Measurements from ENCODE around the gene DGLUCY. TPM values are rescaled to one million over a fixed set of nuclear protein-coding genes. Genes with fewer than 3 reads are reported as not detected.
"Not testable (repeated sequence)": the region's sequence is repeated elsewhere in the genome, so short reads cannot be mapped to it uniquely, and the experiment has no call there.

Gene DGLUCY
- total and polyA plus RNA-seq, 2 of the 13 experiments (the other 11 are each of a cell fraction or from before 2014, with no cell fraction given) = 14.8 to 36.3 TPM

DNA sequence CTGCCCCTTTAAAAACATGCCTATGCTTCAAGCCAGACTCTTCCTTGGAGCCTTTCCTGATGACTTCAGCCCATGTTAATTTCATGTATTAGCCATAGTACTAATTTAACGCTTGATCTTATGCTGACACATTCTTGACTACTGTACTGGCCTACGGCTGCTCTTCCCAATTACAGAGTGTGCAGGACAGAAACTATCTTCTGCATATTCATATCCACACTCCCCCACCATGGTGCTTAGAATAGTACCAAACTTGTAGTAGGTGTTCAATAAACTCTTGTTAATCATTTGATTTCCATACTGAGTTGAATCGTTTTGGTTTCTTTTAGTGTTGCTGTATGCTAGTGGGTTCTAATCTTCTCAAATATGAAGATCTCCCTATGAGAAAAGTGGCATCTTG, 21.8 kb upstream of the DGLUCY start:
- ATAC-seq (no peak), DNase-seq (ENCODE audit: low spot score) (no peak), FAIRE-seq (no peak)
- TF ChIP-seq MZF1 (CRISPR knock-in tag; IDR thresholded peaks at IDR 0.05; ENCODE audit: borderline replicate concordance) = no peak
- TF ChIP-seq E2F2 (CRISPR knock-in tag; IDR thresholded peaks at IDR 0.05; ENCODE audit: borderline replicate concordance) = no peak
- TF ChIP-seq DR1 (CRISPR knock-in tag; IDR thresholded peaks at IDR 0.05) = no peak
- no peak for TF ChIP-seq TAF15 (IDR thresholded peaks at IDR 0.05; ENCODE audit: low read depth, low read length, poor library complexity, severe bottlenecking)
- no peak for TF ChIP-seq HNRNPL (IDR thresholded peaks at IDR 0.05; ENCODE audit: low read depth, low read length)
- no peak for TF ChIP-seq ZNF710 (CRISPR knock-in tag; IDR thresholded peaks at IDR 0.05; ENCODE audit: borderline replicate concordance)
- TF ChIP-seq ZNF839 (CRISPR knock-in tag; IDR thresholded peaks at IDR 0.05; ENCODE audit: borderline replicate concordance) = no peak
- TF ChIP-seq GZF1 (CRISPR knock-in tag; IDR thresholded peaks at IDR 0.05) = no peak
- no peak for TF ChIP-seq IKZF4 (CRISPR knock-in tag; IDR thresholded peaks at IDR 0.05; ENCODE audit: borderline replicate concordance, low read depth, not compliant biosample characterization)
- TF ChIP-seq, protein P1, sequence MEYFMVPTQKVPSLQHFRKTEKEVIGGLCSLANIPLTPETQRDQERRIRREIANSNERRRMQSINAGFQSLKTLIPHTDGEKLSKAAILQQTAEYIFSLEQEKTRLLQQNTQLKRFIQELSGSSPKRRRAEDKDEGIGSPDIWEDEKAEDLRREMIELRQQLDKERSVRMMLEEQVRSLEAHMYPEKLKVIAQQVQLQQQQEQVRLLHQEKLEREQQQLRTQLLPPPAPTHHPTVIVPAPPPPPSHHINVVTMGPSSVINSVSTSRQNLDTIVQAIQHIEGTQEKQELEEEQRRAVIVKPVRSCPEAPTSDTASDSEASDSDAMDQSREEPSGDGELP (IDR thresholded peaks at IDR 0.05; ENCODE audit: borderline replicate concordance, low read depth) = no peak
- TF ChIP-seq ISX (CRISPR knock-in tag; conservative IDR thresholded peaks at IDR 0.05) = no peak
- TF ChIP-seq ZNF24 (IDR thresholded peaks at IDR 0.05) = no peak
- no peak for TF ChIP-seq SMC3 (IDR thresholded peaks at IDR 0.05; ENCODE audit: low read length)
- TF ChIP-seq IRX3 (CRISPR knock-in tag; IDR thresholded peaks at IDR 0.05; ENCODE audit: borderline replicate concordance, low read depth) = no peak
- intact Hi-C loops (cut with micrococcal nuclease; ENCODE audit: unreplicated experiment) = no loop called here
- no peak overlapping the region for H3K27ac ChIP-seq (ENCODE audit: extremely low read length, insufficient read depth, low read length)
- no peaks in the 10 kb centered on the region for H3K36me3 ChIP-seq (replicated peaks in 1 of 2; ENCODE audit: control insufficient read depth in 1 of 2, insufficient read depth in 2 of 2, low read length in 2 of 2)
- H3K27me3 ChIP-seq (ENCODE audit: control insufficient read depth in 1 of 2, insufficient read depth in 2 of 2, low read length in 2 of 2) = no peaks in the 10 kb centered on the region
- no peaks in the 10 kb centered on the region for H3K4me1 ChIP-seq (ENCODE audit: insufficient read depth, low read length)
- in situ Hi-C loops (cut with HindIII; ENCODE audit: extremely low pct_ligation_motif_present, low pct_unique_long_range_greater_than_20kb) = no loop called here
- no peak overlapping the region for H3K4me2 ChIP-seq (ENCODE audit: low read depth, low read length)
- no peaks in the 10 kb centered on the region for H3K9me3 ChIP-seq (ENCODE audit: low read length)
- H3K4me3 ChIP-seq (replicated peaks in 1 of 3; ENCODE audit: insufficient read depth in 1 of 3, low read depth in 2 of 3, low read length in 3 of 3) = no peak overlapping the region
- no peak overlapping the region for H3K9ac ChIP-seq (ENCODE audit: insufficient read depth, low read depth, low read length)
- H2AFZ ChIP-seq (ENCODE audit: low read length) = no peak overlapping the region
- no peaks in the 10 kb centered on the region for H4K20me1 ChIP-seq (ENCODE audit: insufficient read depth, low read length)
- no peaks in the 10 kb centered on the region for H3K79me2 ChIP-seq (ENCODE audit: insufficient read depth, low read length)
- no TSS peak for BruUV-seq (replicated peaks)
- CTCF ChIA-PET (ENCODE audit: low intra/inter-chr PET ratio, low total read pairs) = no interaction called here
- WGBS (ENCODE audit: low lambda C conversion rate) = 5% methylated on average over 3 of the region's 3 CpGs
- POLR2A ChIA-PET = no interaction called here

DNA sequence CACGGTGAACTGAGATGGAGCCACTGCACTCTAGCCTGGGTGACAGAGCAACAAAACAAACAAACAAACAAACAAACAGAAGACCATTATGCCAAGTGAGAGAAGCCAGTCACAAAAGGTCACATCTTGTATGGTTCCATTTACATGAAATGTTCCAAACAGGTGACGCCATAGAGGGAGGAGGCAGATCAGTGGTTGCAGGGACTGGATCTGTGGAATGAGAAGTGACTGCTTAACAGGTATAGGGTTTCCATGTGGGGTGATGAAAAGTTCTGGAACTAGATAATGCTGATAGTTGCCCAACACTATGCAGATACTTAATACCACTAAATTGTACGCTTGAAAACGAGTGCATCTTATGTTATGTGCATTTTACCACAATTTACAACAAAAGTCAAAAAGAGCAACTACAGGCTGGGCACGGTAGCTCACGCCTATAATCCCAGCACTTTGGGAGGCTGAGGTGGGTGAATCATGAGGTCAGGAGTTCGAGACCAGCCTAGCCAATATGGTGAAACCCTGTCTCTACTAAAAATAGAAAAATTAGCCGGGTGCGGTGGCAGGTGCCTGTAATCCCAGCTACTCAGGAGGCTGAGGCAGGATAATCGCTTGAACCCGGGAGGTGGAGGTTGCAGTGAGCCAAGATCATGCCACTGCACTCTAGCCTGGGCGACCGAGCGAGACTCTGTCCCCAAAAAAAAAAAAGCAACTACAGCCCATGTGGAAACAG, 20.0 kb upstream of the DGLUCY start:
- H3K27me3 ChIP-seq (ENCODE audit: control insufficient read depth in 1 of 2, insufficient read depth in 2 of 2, low read length in 2 of 2); H4K20me1 ChIP-seq (ENCODE audit: insufficient read depth, low read length); CTCF ChIA-PET (ENCODE audit: low intra/inter-chr PET ratio, low total read pairs); DNase-seq (ENCODE audit: low spot score); H3K27ac ChIP-seq (ENCODE audit: extremely low read length, insufficient read depth, low read length); H3K9me3 ChIP-seq (ENCODE audit: low read length); H2AFZ ChIP-seq (ENCODE audit: low read length); ATAC-seq; H3K79me2 ChIP-seq (ENCODE audit: insufficient read depth, low read length); intact Hi-C loops (cut with micrococcal nuclease; ENCODE audit: unreplicated experiment); H3K9ac ChIP-seq (ENCODE audit: insufficient read depth, low read depth, low read length); H3K4me1 ChIP-seq (ENCODE audit: insufficient read depth, low read length); H3K4me2 ChIP-seq (ENCODE audit: low read depth, low read length); FAIRE-seq; POLR2A ChIA-PET; in situ Hi-C loops (cut with HindIII; ENCODE audit: extremely low pct_ligation_motif_present, low pct_unique_long_range_greater_than_20kb); H3K4me3 ChIP-seq (replicated peaks in 1 of 3; ENCODE audit: insufficient read depth in 1 of 3, low read depth in 2 of 3, low read length in 3 of 3); H3K36me3 ChIP-seq (replicated peaks in 1 of 2; ENCODE audit: control insufficient read depth in 1 of 2, insufficient read depth in 2 of 2, low read length in 2 of 2); BruUV-seq (replicated peaks): not testable (repeated sequence)
- 65% methylated on average over 14 of the region's 14 CpGs for WGBS (ENCODE audit: low lambda C conversion rate)

All from HepG2 (cell line).